Transverse colon (tissue), 4 donors: ENCODE results near the gene MELK. TPM values are rescaled to one million over a fixed set of nuclear protein-coding genes. Genes with fewer than 3 reads are reported as not detected.

Experiments used
- DNase-seq: peaks from one replicate; pipeline ENCODE4 v3.0.0-alpha.2; 2019
- H3K27ac ChIP-seq, 4 donors: fragments of 200-600 bp; sonication (generic); 2 replicates each; pipeline ENCODE4 v1.5.1; 2016 to 2018; ENCODE audit warnings: inconsistent platforms in 4 of 4
- H3K27me3 ChIP-seq: fragments of 200-600 bp; sonication (generic); 2 replicates; pipeline ENCODE4 v1.5.1; 2017; ENCODE audit warnings: inconsistent platforms
- H3K36me3 ChIP-seq, 4 donors: fragments of 200-600 bp; sonication (generic); 2 replicates each; pipeline ENCODE4 v1.5.1; 2017 to 2019; ENCODE audit warnings: inconsistent platforms in 4 of 4
- H3K4me1 ChIP-seq, 4 donors: fragments of 200-600 bp; sonication (generic); 2 replicates each; pipeline ENCODE4 v1.5.1; 2017 to 2020; ENCODE audit warnings: inconsistent platforms in 4 of 4
- H3K4me3 ChIP-seq, 4 donors: fragments of 200-600 bp; sonication (generic); 1 replicate in 1 of 4; 2 replicates in 3 of 4; pipeline versions ENCODE4 v1.5.1 to v1.6.1; 2017 to 2019; ENCODE audit warnings: inconsistent platforms in 4 of 4
- H3K9me3 ChIP-seq, 2 donors: fragments of 200-600 bp; sonication (generic); 2 replicates each; pipeline ENCODE4 v1.5.1; 2017 to 2019; ENCODE audit warnings: inconsistent platforms in 2 of 2
- EP300 ChIP-seq: sonication (generic); formaldehyde crosslinking; IDR thresholded peaks from one replicate; pipeline ENCODE4 v1.6.1; 2017; ENCODE audit warnings: antibody characterized with exemption, low read depth
- POLR2A ChIP-seq: fragments of 450-650 bp; IDR thresholded peaks from one replicate; pipeline ENCODE4 v1.6.1; 2016; ENCODE audit warnings: antibody characterized with exemption, mild to moderate bottlenecking, moderate library complexity
- POLR2AphosphoS5 ChIP-seq, 3 donors: sonication (generic); formaldehyde crosslinking; IDR thresholded peaks; one replicate each; pipeline ENCODE4 v1.6.1; 2016; ENCODE audit warnings: antibody characterized with exemption in 3 of 3
- WGBS, 2 donors: methylation state at CpG; one replicate each; pipeline ENCODE4 v1.1.5; 2018; ENCODE audit warnings: low coverage in 1 of 2; 5-methylcytosine and 5-hydroxymethylcytosine counted together
- in situ Hi-C, 4 donors: fragments of 200-750 bp; cut with MboI; loops; one replicate each; pipeline versions ENCODE4 v1.15.0 to v1.15.1; 2017; ENCODE audit warnings: low sequenced_read_pairs in 3 of 4, low pct_ligation_motif_present in 1 of 4, low pct_unique_long_range_greater_than_20kb in 1 of 4
- intact Hi-C: fragments of 100-400 bp; cut with DNase I; formaldehyde crosslinking; loops from one replicate; pipeline ENCODE4 v1.15.1; 2023; ENCODE audit warnings: low total_unique reads
- total RNA-seq, 4 donors: library from RNA; depleted of rRNA; stranded (reverse); fragments of >200 nt; gene quantifications; one replicate each; pipeline ENCODE4 v1.1.0, GENCODE V29; 2016
- TF ChIP-seq, protein P1 (sequence below), 5 experiments: fragments of 200-600 bp in 3 of 5; fragments of 450-650 bp in 2 of 5; sonication (generic) in 3 of 5; IDR thresholded peaks; 1 replicate in 2 of 5; 2 replicates in 3 of 5; pipeline ENCODE4 v1.5.1; 2016 to 2017; ENCODE audit warnings: antibody characterized with exemption in 5 of 5, inconsistent platforms in 3 of 5, mild to moderate bottlenecking in 2 of 5, moderate library complexity in 1 of 5

The MELK gene
- total RNA-seq, 4 donors from 2014 or later: 0.75 to 11.5 (median 3.0) TPM

DNA sequence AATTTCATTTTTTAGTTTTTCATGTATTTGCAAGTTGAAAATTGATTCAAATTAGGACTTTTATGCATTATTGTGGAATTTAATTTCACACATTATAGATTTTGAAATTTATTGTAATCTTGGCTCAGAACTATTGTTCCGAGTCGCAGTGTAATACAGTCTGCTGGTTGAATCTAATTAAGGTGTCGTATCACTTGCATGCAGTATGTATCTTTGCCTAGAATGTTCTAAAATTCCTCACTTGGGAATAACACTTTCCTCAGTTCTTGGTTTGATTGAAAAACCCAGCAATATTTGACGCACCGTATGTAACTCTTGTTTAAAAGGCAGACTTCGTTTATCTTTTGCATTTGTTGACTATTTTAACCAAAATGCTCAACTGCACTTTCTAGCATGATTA is 49.4 kb downstream of the MELK start:
- WGBS, 2 donors: 93 to 95% methylated on average over 6 of the region's 6 CpGs

GRCh38 chr9:36623280-36623679 is 50.6 kb downstream of the MELK start:
- Histone ChIP-seq H3K4me1 (no peaks in the 10 kb centered on the region), H3K27ac (no peak overlapping the region), H3K9me3 (no peaks in the 10 kb centered on the region), H3K27me3 (no peaks in the 10 kb centered on the region), H3K4me3 (no peak overlapping the region), H3K36me3 (no peaks in the 10 kb centered on the region)
- TF ChIP-seq EP300 (no peak), POLR2AphosphoS5 (IDR thresholded peaks at IDR 0.05) (no peak), POLR2A (no peak)
- TF ChIP-seq, protein P1, sequence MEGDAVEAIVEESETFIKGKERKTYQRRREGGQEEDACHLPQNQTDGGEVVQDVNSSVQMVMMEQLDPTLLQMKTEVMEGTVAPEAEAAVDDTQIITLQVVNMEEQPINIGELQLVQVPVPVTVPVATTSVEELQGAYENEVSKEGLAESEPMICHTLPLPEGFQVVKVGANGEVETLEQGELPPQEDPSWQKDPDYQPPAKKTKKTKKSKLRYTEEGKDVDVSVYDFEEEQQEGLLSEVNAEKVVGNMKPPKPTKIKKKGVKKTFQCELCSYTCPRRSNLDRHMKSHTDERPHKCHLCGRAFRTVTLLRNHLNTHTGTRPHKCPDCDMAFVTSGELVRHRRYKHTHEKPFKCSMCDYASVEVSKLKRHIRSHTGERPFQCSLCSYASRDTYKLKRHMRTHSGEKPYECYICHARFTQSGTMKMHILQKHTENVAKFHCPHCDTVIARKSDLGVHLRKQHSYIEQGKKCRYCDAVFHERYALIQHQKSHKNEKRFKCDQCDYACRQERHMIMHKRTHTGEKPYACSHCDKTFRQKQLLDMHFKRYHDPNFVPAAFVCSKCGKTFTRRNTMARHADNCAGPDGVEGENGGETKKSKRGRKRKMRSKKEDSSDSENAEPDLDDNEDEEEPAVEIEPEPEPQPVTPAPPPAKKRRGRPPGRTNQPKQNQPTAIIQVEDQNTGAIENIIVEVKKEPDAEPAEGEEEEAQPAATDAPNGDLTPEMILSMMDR (IDR thresholded peaks at IDR 0.05): no peak
- no peak for DNase-seq
- 83 to 90% methylated on average over 3 of the region's 3 CpGs for WGBS, 2 donors
- intact Hi-C loops (no loop called here), in situ Hi-C loops (no loop called here)

More for the DNA sequence above, 49.4 kb downstream of the MELK start:
- no peak overlapping the region for H3K4me3 ChIP-seq
- DNase-seq: no peak
- H3K27me3 ChIP-seq: no peaks in the 10 kb centered on the region
- no peaks in the 10 kb centered on the region for H3K4me1 ChIP-seq
- H3K27ac ChIP-seq: no peak overlapping the region
- H3K36me3 ChIP-seq: no peaks in the 10 kb centered on the region
- intact Hi-C loops (no loop called here), in situ Hi-C loops (no loop called here)
- TF ChIP-seq POLR2A (no peak), POLR2AphosphoS5 (IDR thresholded peaks at IDR 0.05) (no peak), EP300 (no peak)
- TF ChIP-seq, protein P1 (IDR thresholded peaks at IDR 0.05): no peak
- no peaks in the 10 kb centered on the region for H3K9me3 ChIP-seq

DNA sequence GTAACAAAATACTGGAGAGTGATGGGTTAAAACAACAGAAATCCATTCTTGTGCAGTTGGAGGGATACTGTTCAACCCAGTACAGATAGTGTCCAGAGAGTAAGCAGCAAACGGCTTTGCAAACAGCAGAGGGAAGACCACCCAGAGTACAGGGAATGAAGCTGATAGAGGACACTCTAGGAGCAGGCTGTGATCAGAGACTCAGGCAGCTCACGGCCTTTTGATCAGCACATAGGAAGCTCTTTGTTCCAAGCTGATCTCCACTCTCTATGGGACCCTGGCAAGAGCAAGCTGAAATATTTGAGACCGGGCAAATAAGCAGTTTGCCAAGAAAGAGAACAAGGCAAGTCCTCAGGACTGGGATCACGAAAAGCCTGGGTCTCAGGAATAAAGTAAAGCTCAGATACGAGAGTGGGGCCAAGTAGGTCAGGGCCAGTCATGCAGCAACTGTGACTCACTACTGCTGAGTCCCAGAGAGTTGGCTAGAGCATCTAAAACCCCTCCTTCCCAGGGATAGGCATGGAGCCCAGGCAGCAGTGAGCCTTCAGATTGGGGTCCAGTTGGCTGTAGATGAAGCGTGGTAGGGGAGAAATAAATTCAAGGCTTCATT is 52.4 kb downstream of the MELK start:
- intact Hi-C loops: no loop called here
- no peak overlapping the region for H3K27ac ChIP-seq
- H3K27me3 ChIP-seq: no peaks in the 10 kb centered on the region
- peak; percentile 8 for DNase-seq
- H3K4me1 ChIP-seq: no peaks in the 10 kb centered on the region
- H3K9me3 ChIP-seq: no peaks in the 10 kb centered on the region
- TF ChIP-seq EP300: no peak
- no peak for TF ChIP-seq POLR2AphosphoS5 (IDR thresholded peaks at IDR 0.05)
- TF ChIP-seq, protein P1 (IDR thresholded peaks at IDR 0.05): no peak
- no peak for TF ChIP-seq POLR2A
- WGBS, 2 donors: 75 to 100% methylated on average over 1 to 6 of the region's 6 CpGs
- no peaks in the 10 kb centered on the region for H3K36me3 ChIP-seq
- in situ Hi-C loops: no loop called here
- H3K4me3 ChIP-seq: no peak overlapping the region

GRCh38 chr9:36632892-36633291 is 60.2 kb downstream of the MELK start:
- no peaks in the 10 kb centered on the region for H3K36me3 ChIP-seq
- no peaks in the 10 kb centered on the region for H3K27me3 ChIP-seq
- intact Hi-C loops: no loop called here
- no peak overlapping the region for H3K27ac ChIP-seq
- H3K4me3 ChIP-seq: no peak overlapping the region
- in situ Hi-C loops: loop anchor here in 3 of 4 donors (5.0 to 10.0 kb wide), 2 partner anchors 99 to 102 kb away; no protein-coding TSS in a partner anchor
- 0 to 3% methylated on average over 1 of the region's 1 CpG for whole genome bisulfite sequencing, 2 donors
- H3K4me1 ChIP-seq: no peaks in the 10 kb centered on the region
- TF ChIP-seq EP300: no peak
- TF ChIP-seq, protein P1 (IDR thresholded peaks at IDR 0.05): peak; percentile 52 to 56 (median 53)
- DNase-seq: no peak
- no peaks in the 10 kb centered on the region for H3K9me3 ChIP-seq
